Kidney capillary endothelial cell (primary cell): Measurements from ENCODE around the gene ADAM15.

Experiments
- DNase-seq: peaks from one replicate; pipeline ENCODE4 v3.0.0-alpha.2; 2018; ENCODE audit warnings: low spot score

ADAM15 gene

DNA sequence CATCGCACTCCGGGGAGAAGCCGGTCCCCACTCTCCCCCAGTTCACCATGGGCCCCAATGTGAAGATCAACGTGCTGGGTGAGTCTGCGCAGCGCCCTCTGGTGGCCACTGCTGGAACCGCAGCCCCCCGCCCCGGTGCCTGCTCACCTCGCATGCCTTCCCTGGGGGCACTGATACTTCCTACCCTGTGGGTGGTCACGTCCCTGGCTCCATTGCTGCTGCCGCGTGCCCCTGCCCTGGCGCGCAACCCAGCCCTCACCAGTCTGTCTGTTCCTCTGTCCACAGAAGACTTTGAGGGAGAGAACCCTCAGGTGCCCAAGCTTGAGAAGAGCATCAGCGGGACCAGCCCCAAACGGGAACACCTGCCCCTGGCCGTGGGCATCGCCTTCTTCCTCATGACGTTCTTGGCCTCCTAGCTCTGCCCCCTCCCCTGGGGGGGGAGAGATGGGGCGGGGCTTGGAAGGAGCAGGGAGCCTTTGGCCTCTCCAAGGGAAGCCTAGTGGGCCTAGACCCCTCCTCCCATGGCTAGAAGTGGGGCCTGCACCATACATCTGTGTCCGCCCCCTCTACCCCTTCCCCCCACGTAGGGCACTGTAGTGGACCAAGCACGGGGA is 35.1 kb downstream of the ADAM15 start:
- DNase-seq = no peak

DNA sequence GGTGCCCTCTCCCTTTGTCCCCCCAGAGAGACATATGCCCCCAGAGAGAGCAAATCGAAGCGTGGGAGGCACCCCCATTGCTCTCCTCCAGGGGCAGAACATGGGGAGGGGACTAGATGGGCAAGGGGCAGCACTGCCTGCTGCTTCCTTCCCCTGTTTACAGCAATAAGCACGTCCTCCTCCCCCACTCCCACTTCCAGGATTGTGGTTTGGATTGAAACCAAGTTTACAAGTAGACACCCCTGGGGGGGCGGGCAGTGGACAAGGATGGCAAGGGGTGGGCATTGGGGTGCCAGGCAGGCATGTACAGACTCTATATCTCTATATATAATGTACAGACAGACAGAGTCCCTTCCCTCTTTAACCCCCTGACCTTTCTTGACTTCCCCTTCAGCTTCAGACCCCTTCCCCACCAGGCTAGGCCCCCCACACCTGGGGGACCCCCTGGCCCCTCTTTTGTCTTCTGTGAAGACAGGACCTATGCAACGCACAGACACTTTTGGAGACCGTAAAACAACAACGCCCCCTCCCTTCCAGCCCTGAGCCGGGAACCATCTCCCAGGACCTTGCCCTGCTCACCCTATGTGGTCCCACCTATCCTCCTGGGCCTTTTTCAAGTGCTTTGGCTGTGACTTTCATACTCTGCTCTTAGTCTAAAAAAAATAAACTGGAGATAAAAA is 35.9 kb downstream of the ADAM15 start:
- no peak for DNase-seq

GRCh38 chr1:155091071-155092051 is 40.2 kb downstream of the ADAM15 start:
- DNase-seq = peak; percentile 77

- no peak for DNase-seq
These were observed 41.0 kb downstream of the ADAM15 start for GRCh38 chr1:155092131-155092530.

GRCh38 chr1:155092641-155093040 is 41.5 kb downstream of the ADAM15 start:
- DNase-seq = no peak

GRCh38 chr1:155093911-155094621 is 43.0 kb downstream of the ADAM15 start:
- DNase-seq = no peak

- no peak for DNase-seq
These were observed 43.5 kb downstream of the ADAM15 start for GRCh38 chr1:155094622-155094948.

GRCh38 chr1:155099331-155099730 is 48.2 kb downstream of the ADAM15 start:
- DNase-seq = no peak

GRCh38 chr1:155103325-155103724 is 52.2 kb downstream of the ADAM15 start:
- DNase-seq = no peak

GRCh38 chr1:155104605-155105534 is 53.8 kb downstream of the ADAM15 start:
- DNase-seq = no peak

- no peak for DNase-seq
These were observed 54.5 kb downstream of the ADAM15 start for GRCh38 chr1:155105604-155106011.

GRCh38 chr1:155106862-155107261 is 55.7 kb downstream of the ADAM15 start:
- DNase-seq = no peak

- DNase-seq = no peak
These were observed 56.5 kb downstream of the ADAM15 start for GRCh38 chr1:155107309-155108264.

GRCh38 chr1:155108296-155108695 is 57.2 kb downstream of the ADAM15 start:
- DNase-seq = no peak

GRCh38 chr1:155110381-155110780 is 59.3 kb downstream of the ADAM15 start:
- no peak for DNase-seq

- no peak for DNase-seq
These were observed 59.7 kb downstream of the ADAM15 start for GRCh38 chr1:155110826-155111225.
